MM.1S (cell line): ENCODE data around the gene GABRG3.

ENCODE experiments used
- DNase-seq: peaks from one replicate; pipeline ENCODE4 v3.0.0-alpha.2; 2015
- H2AFZ ChIP-seq: fragments of 300-600 bp; sonication (generic); 2 replicates; pipeline ENCODE4 v1.6.0; 2016; ENCODE audit warnings: antibody characterized with exemption, low read length
- H3F3A ChIP-seq: fragments of 300-600 bp; sonication (generic); 2 replicates; pipeline ENCODE4 v1.6.1; 2016; ENCODE audit warnings: mild to moderate bottlenecking, antibody characterized with exemption, low read length, moderate library complexity, mixed read lengths; ENCODE audit not compliant: insufficient read depth
- H3K27ac ChIP-seq: fragments of 300-600 bp; sonication (generic); 2 replicates; pipeline ENCODE4 v1.5.1; 2016; ENCODE audit warnings: mild to moderate bottlenecking, low read length
- H3K27me3 ChIP-seq: fragments of 300-600 bp; sonication (generic); replicated peaks from 2 replicates; pipeline ENCODE4 v1.6.0; 2016; ENCODE audit warnings: low read length; ENCODE audit not compliant: insufficient read depth
- H3K36me3 ChIP-seq: fragments of 300-600 bp; sonication (generic); replicated peaks from 2 replicates; pipeline ENCODE4 v1.6.1; 2016; ENCODE audit warnings: mild to moderate bottlenecking, low read length, mixed read lengths; ENCODE audit not compliant: insufficient read depth
- H3K4me1 ChIP-seq: fragments of 300-600 bp; sonication (generic); 2 replicates; pipeline ENCODE4 v1.6.1; 2016; ENCODE audit warnings: low read length, mixed read lengths
- H3K4me2 ChIP-seq: fragments of 300-600 bp; sonication (generic); 2 replicates; pipeline ENCODE4 v1.6.0; 2016; ENCODE audit warnings: low read depth, low read length
- H3K4me3 ChIP-seq: fragments of 300-600 bp; sonication (generic); 2 replicates; pipeline ENCODE4 v1.5.1; 2016; ENCODE audit warnings: low read length, mixed read lengths
- H3K79me2 ChIP-seq: fragments of 300-600 bp; sonication (generic); 2 replicates; pipeline ENCODE4 v1.6.1; 2016; ENCODE audit warnings: mixed run types, low read length, mixed read lengths
- H3K9ac ChIP-seq: fragments of 300-600 bp; sonication (generic); 2 replicates; pipeline ENCODE4 v1.6.1; 2016; ENCODE audit warnings: low read length, mixed read lengths
- H3K9me2 ChIP-seq: fragments of 300-600 bp; sonication (generic); replicated peaks from 2 replicates; pipeline ENCODE4 v1.6.1; 2016; ENCODE audit warnings: mild to moderate bottlenecking, low read length, mixed read lengths; ENCODE audit not compliant: insufficient read depth
- H3K9me3 ChIP-seq: fragments of 300-600 bp; sonication (generic); replicated peaks from 2 replicates; pipeline ENCODE4 v1.6.1; 2016; ENCODE audit warnings: mild to moderate bottlenecking, low read length, mixed read lengths; ENCODE audit not compliant: insufficient read depth
- H4K20me1 ChIP-seq: fragments of 300-600 bp; sonication (generic); 2 replicates; pipeline ENCODE4 v1.6.1; 2016; ENCODE audit warnings: mild to moderate bottlenecking, low read length, moderate library complexity, mixed read lengths; ENCODE audit not compliant: insufficient read depth
- CTCF ChIP-seq: fragments of 300-600 bp; sonication (generic); IDR thresholded peaks from 2 replicates; pipeline ENCODE4 v1.5.1; 2016; ENCODE audit warnings: antibody characterized with exemption, low read length, mixed read lengths
- EZH2 ChIP-seq: fragments of 300-600 bp; sonication (generic); optimal IDR thresholded peaks from 2 replicates; pipeline ENCODE3; 2017; ENCODE audit warnings: low read depth, mild to moderate bottlenecking, antibody characterized with exemption, low read length, mixed read lengths
- EZH2phosphoT487 ChIP-seq: fragments of 300-600 bp; sonication (generic); IDR thresholded peaks from 2 replicates; pipeline ENCODE4 v1.6.1; 2018; ENCODE audit warnings: antibody characterized with exemption, low read length

Gene GABRG3

GRCh38 chr15:26936502-26936901 lies 34.5 kb upstream of the GABRG3 start:
- no peaks in the 10 kb centered on the region for H3K36me3 ChIP-seq
- no peaks in the 10 kb centered on the region for H3K9me3 ChIP-seq
- TF ChIP-seq EZH2phosphoT487 = no peak
- no peak for TF ChIP-seq EZH2
- no peak for TF ChIP-seq CTCF

GRCh38 chr15:26937134-26937533 lies 33.8 kb upstream of the GABRG3 start:
- no peaks in the 10 kb centered on the region for H3K4me1 ChIP-seq
- H3F3A ChIP-seq = no peaks in the 10 kb centered on the region
- H3K9ac ChIP-seq = no peak overlapping the region
- H4K20me1 ChIP-seq = no peaks in the 10 kb centered on the region
- no peaks in the 10 kb centered on the region for H3K9me2 ChIP-seq
- no peak overlapping the region for H3K27ac ChIP-seq
- H3K4me3 ChIP-seq = no peak overlapping the region
- no peak for DNase-seq
- no peaks in the 10 kb centered on the region for H3K9me3 ChIP-seq
- H3K4me2 ChIP-seq = no peak overlapping the region
- H2AFZ ChIP-seq = no peak overlapping the region
- no peaks in the 10 kb centered on the region for H3K36me3 ChIP-seq
- no peak for TF ChIP-seq CTCF
- no peak for TF ChIP-seq EZH2
- no peak for TF ChIP-seq EZH2phosphoT487
- no peaks in the 10 kb centered on the region for H3K27me3 ChIP-seq
- H3K79me2 ChIP-seq = no peaks in the 10 kb centered on the region

More at GRCh38 chr15:26936502-26936901, 34.5 kb upstream of the GABRG3 start:
- no peak overlapping the region for H3K27ac ChIP-seq
- no peaks in the 10 kb centered on the region for H3K9me2 ChIP-seq
- no peaks in the 10 kb centered on the region for H3F3A ChIP-seq
- H3K4me3 ChIP-seq = no peak overlapping the region
- no peak overlapping the region for H2AFZ ChIP-seq
- no peaks in the 10 kb centered on the region for H3K27me3 ChIP-seq
- H3K4me1 ChIP-seq = no peaks in the 10 kb centered on the region
- H3K9ac ChIP-seq = no peak overlapping the region
- no peaks in the 10 kb centered on the region for H3K79me2 ChIP-seq
- no peaks in the 10 kb centered on the region for H4K20me1 ChIP-seq
- H3K4me2 ChIP-seq = no peak overlapping the region
- DNase-seq = no peak

- Histone ChIP-seq H3K4me2 (no peak overlapping the region), H3K79me2 (no peaks in the 10 kb centered on the region), H3K27me3 (no peaks in the 10 kb centered on the region), H4K20me1 (no peaks in the 10 kb centered on the region), H3K9ac (no peak overlapping the region), H3K36me3 (no peaks in the 10 kb centered on the region), H3K4me3 (no peak overlapping the region), H3K27ac (no peak overlapping the region), H3K9me3 (no peaks in the 10 kb centered on the region), H3K4me1 (no peaks in the 10 kb centered on the region), H3F3A (no peaks in the 10 kb centered on the region), H3K9me2 (no peaks in the 10 kb centered on the region), H2AFZ (no peak overlapping the region)
- no peak for DNase-seq
- TF ChIP-seq CTCF (no peak), EZH2 (no peak), EZH2phosphoT487 (no peak)
These were observed 31.6 kb upstream of the GABRG3 start for GRCh38 chr15:26939398-26939797.

- Histone ChIP-seq H3K4me1 (no peaks in the 10 kb centered on the region), H4K20me1 (no peaks in the 10 kb centered on the region), H3K4me2 (no peak overlapping the region), H3K79me2 (no peaks in the 10 kb centered on the region), H3K9me3 (no peaks in the 10 kb centered on the region), H3K9me2 (no peaks in the 10 kb centered on the region), H3K27me3 (no peaks in the 10 kb centered on the region), H3K4me3 (no peak overlapping the region), H3K27ac (no peak overlapping the region), H3K36me3 (no peaks in the 10 kb centered on the region), H2AFZ (no peak overlapping the region), H3F3A (no peaks in the 10 kb centered on the region), H3K9ac (no peak overlapping the region)
- TF ChIP-seq EZH2phosphoT487 (no peak), EZH2 (no peak), CTCF (no peak)
- DNase-seq = no peak
These were observed 29.5 kb upstream of the GABRG3 start for GRCh38 chr15:26941489-26941888.
